GM15510 (cell line): Measurements from ENCODE around the gene COP1.

Experiments
- POLR2A ChIP-seq: IDR thresholded peaks from 3 replicates; pipeline ENCODE4 v1.6.1; 2011; ENCODE audit warnings: borderline replicate concordance; ENCODE audit not compliant: insufficient read length; ENCODE audit errors: extremely low read depth

The COP1 gene

GRCh38 chr1:175914115-175914514 lies 293.0 kb downstream of the COP1 start:
- TF ChIP-seq POLR2A = no peak

- TF ChIP-seq POLR2A = no peak
These were observed 295.9 kb downstream of the COP1 start for GRCh38 chr1:175911138-175911537.

- no peak for TF ChIP-seq POLR2A
These were observed 300.7 kb downstream of the COP1 start for GRCh38 chr1:175906370-175906769.

- no peak for TF ChIP-seq POLR2A
These were observed 302.3 kb downstream of the COP1 start for GRCh38 chr1:175904808-175905207.

GRCh38 chr1:175902281-175902680 lies 304.8 kb downstream of the COP1 start:
- TF ChIP-seq POLR2A = no peak

GRCh38 chr1:175901076-175901836 lies 305.8 kb downstream of the COP1 start:
- TF ChIP-seq POLR2A = no peak

GRCh38 chr1:175900171-175900570 lies 306.9 kb downstream of the COP1 start:
- TF ChIP-seq POLR2A = no peak

- no peak for TF ChIP-seq POLR2A
These were observed 311.1 kb downstream of the COP1 start for GRCh38 chr1:175895966-175896365.
